DOHH2 (cell line): ENCODE measurements around the gene ART4.

Experiments used
- CTCF ChIP-seq: fragments of 200-600 bp; sonication (generic); IDR thresholded peaks from one replicate; pipeline ENCODE4 v1.5.1; 2014; ENCODE audit warnings: antibody characterized with exemption, mild to moderate bottlenecking, low read depth, low read length; ENCODE audit not compliant: poor library complexity, severe bottlenecking
- EZH2phosphoT487 ChIP-seq: fragments of 200-600 bp; sonication (generic); IDR thresholded peaks from 2 replicates; pipeline ENCODE4 v1.6.1; 2017; ENCODE audit warnings: borderline replicate concordance, mild to moderate bottlenecking, antibody characterized with exemption, low read length, moderate library complexity, mixed read lengths

- TF ChIP-seq CTCF, result no peak
- TF ChIP-seq EZH2phosphoT487, result no peak
Observed at GRCh38 chr12:14777271-14777670, 66.1 kb downstream of the ART4 start.
